ENCODE measurements around the gene MOB3B.

Gene MOB3B

DNA sequence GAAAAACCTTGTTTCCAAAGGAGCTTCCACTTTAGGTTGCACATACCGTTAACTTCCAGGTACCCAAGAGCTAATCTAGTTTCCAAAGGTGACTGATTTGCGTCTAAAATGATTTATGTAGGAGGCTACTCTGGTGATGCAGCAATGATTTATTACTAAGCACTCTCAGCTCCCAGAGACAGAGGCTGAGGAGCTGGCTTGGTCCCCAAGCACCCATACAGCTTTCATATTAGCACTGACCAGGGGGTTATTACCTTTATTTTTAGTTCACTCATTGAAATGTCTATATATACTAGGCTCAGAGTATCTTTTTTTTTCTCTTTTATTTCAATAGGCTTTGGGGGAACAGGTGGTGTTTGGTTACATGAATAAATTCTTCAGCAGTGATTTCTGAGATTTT lies 141.5 kb downstream of the MOB3B start:
- no peak for DNase-seq (ENCODE audit: low spot score)

DNA sequence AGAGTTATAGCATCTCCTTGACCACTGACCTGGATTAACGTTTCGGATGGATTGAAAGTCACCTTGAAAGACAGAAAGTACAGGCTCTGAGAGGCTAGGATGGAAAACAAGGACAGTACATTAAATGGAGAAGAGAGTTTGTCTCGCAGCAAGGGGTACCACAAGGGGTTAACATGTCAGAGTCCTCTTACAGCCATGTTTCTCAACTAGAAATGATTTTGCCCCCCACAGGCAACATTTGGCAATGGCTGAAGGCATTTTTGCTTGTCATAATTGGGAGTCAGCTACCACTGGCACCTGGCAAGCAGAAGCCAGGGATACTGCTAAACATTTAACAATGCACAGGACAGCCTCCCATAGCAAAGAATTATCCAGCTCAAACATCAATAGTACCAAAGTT lies 141.9 kb downstream of the MOB3B start:
- DNase-seq (ENCODE audit: low spot score) = no peak

DNA sequence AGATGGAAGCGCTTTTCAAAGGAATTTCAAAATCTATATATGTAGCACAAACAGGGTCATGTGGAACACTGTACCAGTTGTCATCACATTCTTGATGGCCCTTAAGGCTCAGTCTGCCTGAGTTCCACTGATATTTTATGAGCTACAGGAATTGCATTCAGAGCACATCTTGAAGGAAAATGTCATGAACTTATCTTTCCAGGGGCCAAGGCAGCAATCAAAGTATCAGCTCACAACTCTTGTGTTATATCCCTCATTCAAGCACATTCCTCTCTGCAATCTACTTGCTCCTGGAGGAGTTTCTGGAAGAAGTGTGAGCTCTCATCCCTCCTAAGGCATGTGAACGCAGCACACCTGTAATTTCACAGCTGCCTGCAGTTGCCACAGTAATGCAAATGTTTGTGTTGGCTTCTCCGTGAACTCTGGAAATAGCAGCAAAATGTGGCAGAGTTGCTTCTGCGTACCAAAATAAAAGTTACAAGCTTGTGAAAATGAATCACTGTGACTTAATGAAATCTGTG lies 143.0 kb downstream of the MOB3B start:
- no peak for DNase-seq (ENCODE audit: low spot score)

DNA sequence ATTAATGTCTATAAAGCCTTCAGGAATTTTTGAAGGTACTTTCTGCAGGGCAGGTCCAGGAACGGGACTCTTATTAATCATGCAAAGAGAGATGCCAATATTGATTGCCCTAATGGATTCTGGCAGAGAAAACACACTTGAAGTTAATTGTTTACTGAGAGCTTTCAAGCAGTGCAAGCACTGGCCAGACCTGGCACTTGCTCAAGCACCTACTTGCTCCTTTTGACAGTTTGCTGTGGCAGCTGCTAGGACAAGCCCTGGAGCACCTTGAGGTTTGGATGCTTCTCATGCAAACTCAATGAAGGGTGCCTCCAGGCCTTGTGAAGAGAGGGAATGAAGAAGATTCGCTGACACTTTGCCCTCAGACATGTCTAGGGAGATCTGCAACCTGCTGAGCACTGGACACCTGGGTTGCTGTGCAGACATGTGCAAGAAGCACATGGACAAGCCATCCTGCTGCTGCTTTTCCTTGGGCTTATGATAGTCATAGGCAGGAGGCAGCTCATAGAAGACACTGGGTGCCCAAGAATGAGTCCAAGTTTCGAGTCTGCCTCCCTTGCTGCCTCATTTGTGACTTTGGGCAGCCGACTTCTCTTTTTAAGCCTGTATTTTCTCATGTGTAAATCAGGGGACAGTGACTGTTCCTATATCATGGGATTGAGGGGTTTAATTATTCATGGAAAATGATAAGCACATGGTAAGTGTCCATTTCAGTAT lies 143.8 kb downstream of the MOB3B start:
- no peak for DNase-seq (ENCODE audit: low spot score)

DNA sequence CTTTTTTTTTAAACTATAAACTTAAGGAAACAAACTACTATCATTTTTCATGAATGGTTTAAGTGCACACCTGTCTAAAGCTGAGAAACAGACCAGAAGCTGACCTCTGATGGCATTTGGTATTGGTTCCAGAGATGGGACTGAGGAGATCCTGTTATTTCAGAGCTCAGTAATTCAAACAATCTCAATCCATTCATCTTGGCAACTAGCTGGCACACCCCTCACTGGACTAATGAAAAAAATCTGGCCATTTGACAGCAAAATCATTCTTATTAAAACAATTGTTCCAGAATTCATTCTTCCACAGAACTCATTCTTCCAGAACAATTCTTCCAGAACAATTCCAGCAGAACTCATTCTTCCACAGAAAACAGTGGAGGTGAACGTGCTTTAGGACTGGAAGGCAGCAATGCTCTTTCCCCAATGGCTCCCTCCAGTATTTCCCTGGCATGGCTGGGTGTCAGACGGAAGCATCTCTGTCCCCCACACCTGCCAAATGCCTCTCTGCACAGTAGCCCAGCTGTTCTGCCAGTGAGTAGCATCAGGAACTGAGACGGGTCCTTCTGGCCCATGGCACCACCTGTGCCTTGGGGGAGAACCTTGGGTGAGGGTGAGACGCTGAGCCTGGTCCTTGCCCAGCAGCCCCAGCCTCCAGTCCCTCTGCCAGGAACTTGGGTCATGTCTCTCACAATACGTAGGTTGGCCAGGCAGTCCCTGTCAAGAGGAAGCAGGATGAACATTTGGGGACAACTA lies 145.2 kb downstream of the MOB3B start:
- no peak for DNase-seq (ENCODE audit: low spot score)

DNA sequence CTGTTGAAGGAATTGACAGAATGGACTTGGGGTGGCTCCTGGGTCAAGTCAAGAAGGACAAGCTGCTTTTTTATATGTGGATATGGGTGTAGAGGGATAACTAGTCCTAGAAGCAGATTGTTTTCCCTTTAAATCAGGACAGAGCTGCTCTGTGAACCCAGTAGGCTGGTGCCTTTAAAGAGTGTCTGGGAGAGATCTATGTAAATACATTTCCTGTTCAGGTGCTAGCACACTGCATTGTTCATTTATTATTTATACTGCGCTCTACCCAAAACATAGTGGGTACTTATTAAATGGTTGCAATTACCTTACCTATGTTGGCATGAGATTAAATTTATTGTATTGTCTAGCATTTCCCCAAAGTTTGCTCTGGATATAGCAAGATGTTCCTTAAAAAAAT lies 146.1 kb downstream of the MOB3B start:
- DNase-seq (ENCODE audit: low spot score) = no peak

DNA sequence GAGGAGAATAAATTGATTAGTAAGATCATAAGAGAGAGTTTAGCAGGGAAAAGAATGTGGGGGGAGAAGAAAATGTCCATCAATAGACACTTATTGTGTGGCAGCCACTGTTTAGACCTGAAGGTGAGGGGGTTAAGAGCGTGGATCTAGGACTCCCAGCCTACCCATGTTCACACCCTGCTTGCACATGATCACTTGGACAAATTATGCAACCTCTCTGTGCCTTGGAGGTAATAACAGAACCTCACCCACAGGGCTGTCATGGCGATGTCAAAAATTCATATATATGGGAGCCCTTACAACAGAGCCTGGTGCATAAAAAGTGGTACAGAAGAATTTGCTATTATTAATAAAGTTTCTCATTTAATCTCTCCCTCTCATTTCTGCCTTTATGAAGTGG lies 146.6 kb downstream of the MOB3B start:
- no peak for DNase-seq (ENCODE audit: low spot score)

DNA sequence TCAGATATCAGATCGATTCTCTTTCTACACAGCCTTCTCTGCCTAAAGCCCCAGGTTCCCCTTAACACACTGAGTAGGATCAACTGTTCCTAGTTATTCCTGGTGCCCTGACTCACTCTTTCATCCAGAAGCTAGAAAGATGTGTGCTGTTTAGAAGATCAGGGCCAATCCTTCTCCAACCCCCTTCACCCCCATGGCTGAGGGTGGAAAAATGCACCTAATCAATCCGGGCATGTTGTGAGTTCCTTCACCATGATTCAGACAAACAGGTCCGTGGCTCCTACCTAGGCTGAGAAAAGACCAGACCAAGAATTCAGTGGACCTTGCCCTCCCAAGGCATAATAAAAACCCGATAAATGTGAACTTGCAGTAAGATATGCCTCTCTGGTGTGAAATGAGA lies 147.3 kb downstream of the MOB3B start:
- DNase-seq (ENCODE audit: low spot score) = no peak

DNA sequence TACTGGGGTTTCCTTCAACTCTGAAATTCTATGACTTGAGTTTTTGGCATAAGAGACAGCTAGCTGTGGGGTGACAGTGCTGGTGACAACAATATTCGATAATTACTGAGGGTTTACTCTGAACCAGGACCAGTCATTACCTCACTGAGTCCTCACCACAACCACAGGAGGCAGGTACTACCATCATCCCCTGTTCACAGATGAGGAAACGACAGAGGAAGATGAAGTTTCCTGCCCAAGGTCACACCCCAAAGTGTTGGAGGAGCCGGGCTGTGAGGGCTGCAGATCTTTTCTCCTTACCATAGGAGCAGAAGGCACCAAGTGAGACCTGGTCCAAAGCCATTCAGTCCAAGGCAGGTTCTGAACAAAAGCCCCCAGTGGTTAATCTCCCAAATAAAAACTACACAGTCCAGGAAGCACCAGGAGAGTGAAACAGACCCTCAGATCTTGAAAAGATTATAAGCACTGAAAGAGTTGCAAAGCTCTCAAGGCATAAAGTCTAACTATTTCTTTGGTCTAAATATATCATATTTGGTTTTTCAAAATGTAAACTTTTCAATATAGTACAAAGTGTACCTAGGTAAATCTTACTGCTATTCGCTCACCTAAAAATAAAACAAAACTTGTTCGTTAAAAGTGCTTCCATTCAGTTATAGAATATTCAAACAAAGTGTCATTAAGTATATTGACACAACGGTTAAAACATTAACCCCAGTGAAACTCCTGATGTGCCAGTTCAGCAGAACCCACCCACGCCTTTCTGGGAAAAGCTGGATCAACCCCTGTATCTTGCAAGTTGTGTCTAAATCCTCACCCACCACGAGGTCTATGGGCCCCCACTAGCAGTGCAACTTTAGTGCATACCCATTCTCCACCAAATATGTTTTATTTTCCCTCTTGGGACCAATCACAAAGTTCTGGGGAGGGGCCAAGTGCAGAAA lies 150.0 kb downstream of the MOB3B start:
- DNase-seq (ENCODE audit: low spot score) = no peak

DNA sequence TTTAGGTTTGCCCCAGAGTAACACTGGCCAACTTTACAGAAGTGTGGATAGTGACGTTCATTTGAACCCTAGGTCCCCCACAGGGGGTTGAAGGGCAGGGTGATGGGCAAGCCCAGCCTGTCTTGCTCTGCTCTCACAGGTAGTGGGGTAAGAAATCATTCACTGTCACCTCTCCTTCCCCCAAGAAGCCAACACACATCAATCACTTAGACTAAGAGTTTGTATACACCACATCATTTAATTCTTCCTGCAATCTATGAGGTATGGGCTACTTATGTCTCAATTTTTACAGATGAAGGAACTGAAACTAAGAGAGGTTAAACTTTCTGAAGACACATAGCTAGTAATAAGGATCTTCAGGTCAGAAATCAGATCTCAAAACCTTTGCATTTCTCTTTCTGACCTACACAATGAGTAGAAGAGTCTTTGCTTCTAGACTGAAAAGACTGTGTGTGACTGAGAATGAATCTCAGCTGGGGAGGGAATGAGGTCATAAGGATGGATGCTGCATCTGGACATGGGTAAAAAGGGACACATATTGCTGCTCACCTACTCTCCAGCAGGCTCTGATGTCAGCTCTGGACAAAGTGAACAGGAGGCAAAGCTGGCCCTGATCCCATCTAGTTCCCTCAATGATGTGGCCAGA lies 151.7 kb downstream of the MOB3B start:
- DNase-seq (ENCODE audit: low spot score) = no peak

DNA sequence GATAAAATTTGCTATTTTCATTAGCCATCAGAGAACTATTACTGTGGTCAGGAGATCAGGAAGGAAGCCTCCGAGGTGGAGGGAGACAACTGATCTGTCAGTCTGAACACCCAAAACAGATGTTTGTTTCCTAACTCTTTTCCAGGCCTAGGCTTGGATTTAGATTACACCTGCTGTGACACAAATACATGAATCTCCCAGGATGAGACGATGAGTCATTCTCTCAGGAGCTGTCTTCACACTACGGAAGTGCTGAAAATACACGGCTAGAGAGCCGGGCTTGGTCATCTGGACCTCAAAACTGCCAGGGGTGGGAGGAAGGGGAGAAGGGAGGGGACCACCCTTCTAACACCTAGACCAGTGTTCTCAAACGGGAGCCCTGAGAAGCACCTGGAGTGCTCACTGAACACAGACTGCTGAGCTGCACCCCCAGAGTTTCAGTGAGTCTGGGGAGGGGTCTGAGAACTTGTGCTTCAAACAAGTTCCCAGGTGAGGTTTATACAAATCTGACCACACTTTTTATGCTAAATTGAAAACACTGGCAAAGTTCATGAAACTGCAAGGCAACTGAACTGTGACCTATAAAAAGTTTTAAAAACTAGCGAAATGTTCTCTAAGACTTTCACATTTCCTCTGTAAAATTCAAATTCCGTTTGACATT lies 152.3 kb downstream of the MOB3B start:
- DNase-seq (ENCODE audit: low spot score) = no peak

DNA sequence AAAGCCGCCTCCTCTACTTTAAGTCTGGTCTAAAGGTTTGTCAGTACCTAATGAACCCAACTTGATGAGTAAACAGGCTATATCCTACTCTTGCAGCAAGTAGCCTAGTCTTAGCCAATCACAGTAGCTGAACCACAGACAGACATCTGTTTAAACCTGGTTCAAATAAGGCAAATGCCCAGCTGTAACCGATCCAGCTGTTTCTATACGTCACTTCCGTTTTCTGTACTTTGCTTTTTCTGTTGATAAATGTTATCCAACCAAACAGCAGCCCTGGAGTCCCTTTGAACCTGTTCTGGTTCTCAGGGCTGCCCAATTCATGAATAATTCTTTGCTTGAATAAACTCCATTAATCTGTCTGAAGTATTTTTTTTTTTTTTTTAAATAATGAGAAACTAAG lies 155.8 kb downstream of the MOB3B start:
- no peak for DNase-seq (ENCODE audit: low spot score)

DNA sequence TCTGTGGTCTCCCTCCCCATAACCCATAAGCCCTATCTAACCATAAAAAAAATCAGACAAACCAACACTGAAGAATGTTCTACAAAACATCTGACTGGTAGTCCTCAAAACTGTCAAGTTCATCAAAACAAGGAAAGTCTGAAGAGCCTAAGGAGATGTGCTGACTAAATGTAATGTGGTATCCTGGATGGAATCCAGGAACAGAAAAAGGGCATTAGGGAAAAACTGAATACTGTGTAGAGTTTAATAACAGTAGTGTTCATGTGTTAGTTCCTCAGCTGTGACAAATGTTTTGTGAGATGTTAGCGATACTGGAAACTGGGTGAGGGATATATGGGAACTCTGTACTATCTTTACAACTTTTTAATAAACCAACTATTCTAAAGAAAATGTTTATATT lies 157.0 kb downstream of the MOB3B start:
- DNase-seq (ENCODE audit: low spot score) = no peak

DNA sequence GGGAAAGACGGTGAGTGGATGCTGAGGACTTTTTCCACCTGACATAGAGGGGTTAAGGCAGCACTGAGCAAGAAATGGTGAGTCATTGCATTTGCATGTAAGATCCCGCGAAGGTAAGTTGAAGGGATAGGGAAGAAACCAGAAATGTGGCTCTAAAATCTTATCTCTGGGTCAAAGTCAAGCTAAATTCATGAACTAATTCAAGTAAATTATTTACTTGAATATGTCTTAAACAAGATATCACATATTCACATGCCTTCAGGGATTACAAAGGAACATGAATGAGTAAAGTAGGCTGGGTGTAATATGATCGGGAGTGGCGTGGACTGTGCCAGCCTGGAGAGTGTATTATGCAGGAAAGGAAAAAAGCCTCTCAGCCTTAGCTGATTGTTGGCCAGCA lies 158.2 kb downstream of the MOB3B start:
- DNase-seq (ENCODE audit: low spot score) = no peak

DNA sequence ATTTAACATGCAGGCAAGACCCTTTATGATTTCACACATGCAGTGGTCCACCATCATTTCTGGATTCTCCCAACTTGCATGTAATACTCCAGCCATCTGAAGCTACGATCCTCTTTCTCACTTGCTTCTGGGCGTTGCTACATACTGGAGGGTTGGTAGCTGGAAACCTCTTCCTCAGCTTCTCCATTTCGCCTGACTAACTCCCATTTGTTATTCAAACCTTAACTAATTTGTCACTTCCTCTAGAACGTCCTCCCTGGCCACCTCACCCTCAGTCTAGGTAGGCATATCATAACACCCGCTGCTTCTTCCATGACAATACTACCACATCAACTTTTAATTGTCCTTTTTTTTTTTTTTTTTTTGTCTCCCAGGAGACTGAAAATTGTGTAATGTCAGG lies 160.0 kb downstream of the MOB3B start:
- DNase-seq (ENCODE audit: low spot score) = no peak

DNA sequence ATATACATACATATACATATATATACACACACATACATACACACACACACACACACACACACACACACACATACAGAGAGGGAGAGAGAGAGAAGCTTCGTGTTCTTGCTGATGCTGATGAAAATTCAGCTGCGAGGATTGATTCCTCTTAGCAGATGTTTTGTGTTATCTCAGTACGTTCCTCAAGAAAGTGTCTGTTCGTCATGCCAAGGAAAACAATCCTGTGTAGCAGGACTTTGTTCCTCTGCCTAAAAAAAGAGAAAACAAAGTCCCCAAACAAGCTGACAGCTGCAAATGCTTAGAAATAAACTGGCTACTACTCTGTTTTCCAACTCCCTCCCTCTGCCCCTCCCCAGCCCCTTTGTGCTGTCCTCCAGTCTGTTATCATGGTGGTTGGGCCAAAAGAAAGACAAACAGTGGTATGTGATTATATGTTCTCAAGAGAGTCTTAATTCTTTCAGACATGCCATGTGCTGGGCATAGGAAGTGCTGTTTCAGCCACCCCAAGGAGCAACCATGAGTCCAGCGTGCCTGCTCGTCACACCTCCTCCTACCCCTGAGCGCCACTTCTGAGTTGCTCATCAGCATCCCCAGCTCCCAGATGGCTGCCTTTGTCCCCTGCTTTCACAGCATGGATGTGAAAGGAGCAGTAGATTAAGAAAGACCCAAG lies 161.2 kb downstream of the MOB3B start:
- DNase-seq (ENCODE audit: low spot score) = no peak

DNA sequence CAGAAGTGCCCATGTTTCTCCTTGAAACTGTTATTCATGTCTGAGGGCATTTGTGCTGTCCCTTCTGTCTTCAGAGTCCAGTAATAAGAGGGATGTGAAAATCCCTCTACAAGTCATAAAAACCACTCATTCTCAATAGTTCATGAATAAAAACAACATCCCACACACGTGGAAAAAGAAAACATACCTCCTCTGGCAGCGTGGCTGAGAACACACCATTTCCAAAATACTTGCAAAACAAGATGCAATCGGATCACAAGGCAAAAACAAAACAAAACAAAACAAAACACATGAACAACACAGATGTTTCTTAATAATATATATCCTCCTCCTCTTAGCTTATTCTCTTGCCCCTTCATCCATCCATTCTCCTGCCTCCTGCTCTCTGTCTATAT lies 161.7 kb downstream of the MOB3B start:
- DNase-seq (ENCODE audit: low spot score) = no peak

DNA sequence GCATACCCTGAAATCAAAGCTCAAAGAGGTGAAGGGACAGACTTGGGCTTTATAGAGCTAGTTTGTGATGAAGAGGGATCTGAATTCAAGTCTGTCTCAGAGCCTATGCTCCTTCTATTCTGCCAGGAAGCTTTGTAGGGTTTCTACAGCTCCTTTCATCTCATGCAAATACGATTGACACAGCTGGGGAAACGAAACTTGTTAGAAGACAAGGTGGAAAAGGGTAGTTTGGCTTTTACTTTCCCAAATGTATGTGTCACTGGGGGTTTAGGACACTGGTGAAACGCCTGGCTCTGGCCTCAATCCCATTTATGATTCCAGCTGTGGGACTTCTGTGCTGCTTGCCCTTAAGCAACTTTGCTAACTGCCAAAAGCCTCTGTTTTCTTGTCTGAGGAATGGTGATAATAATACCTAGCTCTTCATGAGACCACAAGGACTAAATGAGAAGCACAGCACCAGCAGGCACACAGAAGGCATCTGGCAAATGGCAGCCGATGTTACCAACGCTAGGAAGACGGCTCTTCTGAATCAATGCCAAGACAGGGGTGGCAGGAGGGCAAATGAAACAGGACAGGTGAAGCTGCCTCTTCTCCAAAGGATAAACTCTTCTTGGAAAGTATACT lies 162.3 kb downstream of the MOB3B start:
- no peak for DNase-seq (ENCODE audit: low spot score)

DNA sequence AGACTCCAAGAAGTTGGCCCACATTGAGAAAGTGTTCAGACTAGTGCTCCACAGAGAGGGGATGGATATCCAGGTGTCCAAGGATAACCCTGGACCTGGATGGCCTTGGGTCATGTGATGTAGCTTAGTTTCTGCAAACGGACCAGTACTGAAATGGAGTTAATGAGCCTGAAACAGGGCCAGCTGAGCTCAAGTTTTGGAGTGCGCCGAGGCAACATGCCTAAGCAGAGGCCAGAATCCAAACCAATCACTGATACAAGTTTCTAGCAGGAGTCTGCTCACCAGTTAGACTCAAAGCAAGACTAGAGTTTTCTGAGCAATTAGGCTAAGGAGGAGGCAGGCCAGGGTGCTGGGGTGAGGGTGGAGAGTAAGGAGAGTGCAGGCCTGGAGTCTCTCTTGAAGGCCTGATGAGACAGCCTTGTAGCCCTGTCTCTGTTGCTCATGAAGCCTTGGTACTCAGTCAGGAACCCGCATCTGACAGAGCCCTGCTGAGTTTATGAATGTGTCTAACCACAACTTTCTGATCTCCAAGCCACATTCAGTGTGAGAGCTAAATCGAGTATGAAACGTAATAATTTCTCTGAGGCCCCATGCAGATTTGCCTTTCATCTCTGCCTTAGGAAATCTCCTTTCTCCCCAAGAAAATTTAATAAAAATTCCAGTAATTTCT lies 163.8 kb downstream of the MOB3B start:
- no peak for DNase-seq (ENCODE audit: low spot score)

All from kidney capillary endothelial cell (primary cell).